Measurements from ENCODE around the gene DDAH1. TPM values are rescaled to one million over a fixed set of nuclear protein-coding genes. Genes with fewer than 3 reads are reported as not detected.

DDAH1 gene
- total RNA-seq, 2 experiments from 2014 or later, result not detected

GRCh38 chr1:85495556-85495955 lies 30.6 kb upstream of the DDAH1 start:
- Mint-ChIP-seq H3K9me3 (no peaks in the 10 kb centered on the region), H3K27ac (no peak overlapping the region), H3K4me1 (ENCODE audit: low read depth) (no peaks in the 10 kb centered on the region), H3K4me3 (no peak overlapping the region), H3K36me3 (ENCODE audit: low read depth) (no peaks in the 10 kb centered on the region), H3K27me3 (peaks cover 10% of the 10 kb centered on the region)
- Histone ChIP-seq H3K4me3 (ENCODE audit: low read length) (no peak overlapping the region), H3K27ac (ENCODE audit: low read depth in 1 of 2, low read length in 2 of 2) (no peak overlapping the region), H3K4me1 (ENCODE audit: insufficient read depth, low read length) (no peaks in the 10 kb centered on the region), H3K9me3 (ENCODE audit: control insufficient read depth in 1 of 2, insufficient read depth in 1 of 2, low read length in 2 of 2) (no peaks in the 10 kb centered on the region), H3K27me3 (ENCODE audit: control insufficient read depth in 1 of 2, insufficient read depth in 2 of 2, low read length in 2 of 2) (no peaks in the 10 kb centered on the region), H3K36me3 (ENCODE audit: insufficient read depth, low read length) (no peaks in the 10 kb centered on the region)
- no peak for TF ChIP-seq CTCF (IDR thresholded peaks at IDR 0.05)
- ATAC-seq (ENCODE audit: poor library complexity) (no peak), DNase-seq (no peak)
- ChIA-PET POLR2A (no interaction called here), CTCF (no interaction called here)
- intact Hi-C loops (cut with DNase I, micrococcal nuclease), result no loop called here

GRCh38 chr1:85494904-85495266 lies 29.9 kb upstream of the DDAH1 start:
- CTCF ChIA-PET, result no interaction called here
- Mint-ChIP-seq H3K4me1 (ENCODE audit: low read depth) (no peaks in the 10 kb centered on the region), H3K9me3 (no peaks in the 10 kb centered on the region), H3K27me3 (peaks cover 12% of the 10 kb centered on the region), H3K36me3 (ENCODE audit: low read depth) (no peaks in the 10 kb centered on the region), H3K4me3 (no peak overlapping the region), H3K27ac (no peak overlapping the region)
- no peaks in the 10 kb centered on the region for H3K4me1 ChIP-seq (ENCODE audit: insufficient read depth, low read length)
- POLR2A ChIA-PET, result no interaction called here
- H3K27ac ChIP-seq (ENCODE audit: low read depth in 1 of 2, low read length in 2 of 2), result no peak overlapping the region
- DNase-seq, result no peak
- intact Hi-C loops (cut with DNase I, micrococcal nuclease), result no loop called here
- no peaks in the 10 kb centered on the region for H3K27me3 ChIP-seq (ENCODE audit: control insufficient read depth in 1 of 2, insufficient read depth in 2 of 2, low read length in 2 of 2)
- H3K4me3 ChIP-seq (ENCODE audit: low read length), result no peak overlapping the region
- no peaks in the 10 kb centered on the region for H3K9me3 ChIP-seq (ENCODE audit: control insufficient read depth in 1 of 2, insufficient read depth in 1 of 2, low read length in 2 of 2)
- no peaks in the 10 kb centered on the region for H3K36me3 ChIP-seq (ENCODE audit: insufficient read depth, low read length)
- no peak for TF ChIP-seq CTCF (IDR thresholded peaks at IDR 0.05)
- no peak for ATAC-seq (ENCODE audit: poor library complexity)

DNA sequence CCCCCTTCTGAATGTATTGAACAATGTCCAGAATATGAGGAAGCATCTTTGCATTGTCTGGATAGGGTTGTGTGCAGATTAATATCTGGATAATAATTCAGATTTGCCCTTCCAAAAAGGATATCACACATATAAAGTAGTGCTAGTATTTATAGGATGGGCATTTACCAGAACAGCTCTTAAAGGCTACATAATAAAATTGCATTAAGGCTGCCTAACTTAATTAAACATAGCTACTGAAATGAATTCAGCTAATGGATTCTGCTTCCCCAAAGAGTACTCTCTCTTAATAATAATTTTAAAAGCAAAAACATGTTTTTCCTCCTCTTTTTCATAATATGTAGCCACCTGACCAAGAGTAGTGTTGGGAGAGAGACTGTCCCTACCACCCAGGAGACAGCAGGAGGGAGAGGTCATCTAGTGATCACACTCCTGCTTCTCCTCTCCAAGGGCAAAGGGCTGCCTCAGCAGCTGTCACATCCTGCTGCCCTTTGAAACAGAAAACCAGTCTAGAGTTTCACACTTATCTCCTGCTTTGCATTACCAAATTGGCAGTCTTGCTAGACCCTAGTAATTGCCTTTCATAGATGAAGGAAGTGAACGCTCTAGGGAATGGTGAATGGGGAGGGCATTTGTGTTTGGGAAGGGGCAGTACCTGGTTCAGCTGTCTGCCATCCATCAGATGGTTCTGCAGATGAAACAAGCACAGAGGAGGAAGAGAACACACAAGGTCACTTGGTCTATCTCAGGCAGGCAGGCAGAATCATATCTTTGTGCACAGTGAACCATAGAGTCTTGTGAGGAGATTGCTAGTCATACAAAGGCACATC lies 29.3 kb upstream of the DDAH1 start:
- Histone ChIP-seq H3K4me1 (ENCODE audit: insufficient read depth, low read length) (no peaks in the 10 kb centered on the region), H3K27me3 (ENCODE audit: control insufficient read depth in 1 of 2, insufficient read depth in 2 of 2, low read length in 2 of 2) (no peaks in the 10 kb centered on the region), H3K9me3 (ENCODE audit: control insufficient read depth in 1 of 2, insufficient read depth in 1 of 2, low read length in 2 of 2) (no peaks in the 10 kb centered on the region), H3K36me3 (ENCODE audit: insufficient read depth, low read length) (no peaks in the 10 kb centered on the region), H3K4me3 (ENCODE audit: low read length) (no peak overlapping the region), H3K27ac (ENCODE audit: low read depth in 1 of 2, low read length in 2 of 2) (no peak overlapping the region)
- H3K27me3 Mint-ChIP-seq, result peaks cover 13% of the 10 kb centered on the region
- CTCF ChIA-PET, result no interaction called here
- ATAC-seq (ENCODE audit: poor library complexity) (no peak), DNase-seq (no peak)
- no peak overlapping the region for H3K27ac Mint-ChIP-seq
- H3K9me3 Mint-ChIP-seq, result no peaks in the 10 kb centered on the region
- POLR2A ChIA-PET, result no interaction called here
- intact Hi-C loops (cut with DNase I, micrococcal nuclease), result no loop called here
- no peak overlapping the region for H3K4me3 Mint-ChIP-seq
- TF ChIP-seq CTCF (IDR thresholded peaks at IDR 0.05), result no peak
- no peaks in the 10 kb centered on the region for H3K4me1 Mint-ChIP-seq (ENCODE audit: low read depth)
- H3K36me3 Mint-ChIP-seq (ENCODE audit: low read depth), result no peaks in the 10 kb centered on the region
